H9 (cell line): ENCODE data around the gene RSF1. TPM values are rescaled to one million over a fixed set of nuclear protein-coding genes. Genes with fewer than 3 reads are reported as not detected.

Experiments
- DNase-seq: peaks from one replicate; pipeline ENCODE4 v3.0.0-alpha.2; 2017
- H2AFZ ChIP-seq: one replicate; pipeline ENCODE4 v1.6.1; 2013; ENCODE audit warnings: mild to moderate bottlenecking, low read length, control low read depth, moderate library complexity
- H2AK5ac ChIP-seq: 2 replicates; pipeline ENCODE4 v1.6.1; 2013; ENCODE audit warnings: low read length, control low read depth, mixed read lengths; ENCODE audit not compliant: insufficient read length
- H2BK120ac ChIP-seq: one replicate; pipeline ENCODE4 v1.6.1; 2013; ENCODE audit warnings: low read depth, mild to moderate bottlenecking, low read length, control low read depth, inconsistent platforms; ENCODE audit not compliant: poor library complexity, severe bottlenecking
- H2BK12ac ChIP-seq: 2 replicates; pipeline ENCODE4 v1.6.1; 2013; ENCODE audit warnings: low read length, control low read depth, mixed read lengths, low read depth; ENCODE audit not compliant: insufficient read length
- H2BK15ac ChIP-seq: 2 replicates; pipeline ENCODE4 v1.6.1; 2013; ENCODE audit warnings: low read depth, low read length, control low read depth
- H2BK20ac ChIP-seq: one replicate; pipeline ENCODE4 v1.6.1; 2013; ENCODE audit warnings: low read depth, mild to moderate bottlenecking, low read length, control low read depth, inconsistent platforms; ENCODE audit not compliant: poor library complexity, severe bottlenecking
- H2BK5ac ChIP-seq: 2 replicates; pipeline ENCODE4 v1.6.1; 2013; ENCODE audit warnings: low read length, control low read depth, mixed read lengths; ENCODE audit not compliant: insufficient read length
- H3K14ac ChIP-seq: 2 replicates; pipeline ENCODE4 v1.6.1; 2013; ENCODE audit warnings: low read length, control low read depth; ENCODE audit not compliant: insufficient read depth
- H3K18ac ChIP-seq: 2 replicates; pipeline ENCODE4 v1.6.1; 2013; ENCODE audit warnings: low read depth, mild to moderate bottlenecking, mixed read lengths, low read length, control low read depth; ENCODE audit not compliant: insufficient read length
- H3K23ac ChIP-seq: 2 replicates; pipeline ENCODE4 v1.6.1; 2013; ENCODE audit warnings: low read length, control low read depth, mixed read lengths, low read depth; ENCODE audit not compliant: insufficient read length
- H3K23me2 ChIP-seq: 2 replicates; pipeline ENCODE4 v1.6.1; 2013; ENCODE audit warnings: low read depth, mild to moderate bottlenecking, mixed read lengths, low read length, control low read depth; ENCODE audit not compliant: insufficient read length, poor library complexity, severe bottlenecking
- H3K27ac ChIP-seq: 2 replicates; pipeline ENCODE4 v1.5.1; 2013; ENCODE audit warnings: low read length, control low read depth, mixed read lengths, low read depth; ENCODE audit not compliant: insufficient read length
- H3K27me3 ChIP-seq: 2 replicates; pipeline ENCODE4 v1.6.1; 2013; ENCODE audit warnings: low read length, control low read depth, inconsistent platforms; ENCODE audit not compliant: insufficient read depth
- H3K4ac ChIP-seq: 2 replicates; pipeline ENCODE4 v1.6.1; 2013; ENCODE audit warnings: low read depth, mild to moderate bottlenecking, control low read depth, inconsistent platforms, low read length, moderate library complexity
- H3K4me1 ChIP-seq: 2 replicates; pipeline ENCODE4 v1.6.1; 2013; ENCODE audit warnings: low read length, control low read depth, inconsistent platforms; ENCODE audit not compliant: insufficient read depth
- H3K4me2 ChIP-seq: 2 replicates; pipeline ENCODE4 v1.6.1; 2013; ENCODE audit warnings: low read length, control low read depth, mixed read lengths; ENCODE audit not compliant: insufficient read length, insufficient read depth
- H3K56ac ChIP-seq: 2 replicates; pipeline ENCODE4 v1.6.1; 2013; ENCODE audit warnings: low read depth, mild to moderate bottlenecking, mixed read lengths, low read length, control low read depth; ENCODE audit not compliant: insufficient read length
- H3K79me1 ChIP-seq: 2 replicates; pipeline ENCODE4 v1.6.1; 2013; ENCODE audit warnings: low read depth, mild to moderate bottlenecking, moderate library complexity, low read length, control low read depth, inconsistent platforms; ENCODE audit not compliant: insufficient read depth, poor library complexity, severe bottlenecking
- H3K79me2 ChIP-seq: 2 replicates; pipeline ENCODE4 v1.6.1; 2013; ENCODE audit warnings: low read length, control low read depth, inconsistent platforms; ENCODE audit not compliant: insufficient read depth
- H3K9ac ChIP-seq: 2 replicates; pipeline ENCODE4 v1.6.1; 2013; ENCODE audit warnings: low read length, control low read depth, mixed read lengths; ENCODE audit not compliant: insufficient read length; ENCODE audit errors: extremely low read depth
- H3K9me3 ChIP-seq: one replicate; pipeline ENCODE4 v1.6.1; 2013; ENCODE audit warnings: low read depth, low read length, inconsistent platforms; ENCODE audit not compliant: control insufficient read depth
- H3T11ph ChIP-seq: one replicate; pipeline ENCODE4 v1.6.1; 2013; ENCODE audit warnings: mild to moderate bottlenecking, low read length, control low read depth, inconsistent platforms
- H4K20me1 ChIP-seq: one replicate; pipeline ENCODE4 v1.6.1; 2013; ENCODE audit not compliant: control insufficient read depth, insufficient read length, insufficient read depth
- H4K5ac ChIP-seq: 2 replicates; pipeline ENCODE4 v1.6.1; 2013; ENCODE audit warnings: low read depth, mild to moderate bottlenecking, mixed read lengths, low read length, control low read depth; ENCODE audit not compliant: insufficient read length
- H4K8ac ChIP-seq: replicated peaks from 2 replicates; pipeline ENCODE4 v1.6.1; 2013; ENCODE audit warnings: low read length, control low read depth, mixed read lengths, low read depth; ENCODE audit not compliant: insufficient read length
- H4K91ac ChIP-seq: 2 replicates; pipeline ENCODE4 v1.6.1; 2013; ENCODE audit warnings: low read depth, mild to moderate bottlenecking, moderate library complexity, mixed read lengths, low read length, control low read depth; ENCODE audit not compliant: insufficient read length
- H3K27ac Mint-ChIP-seq, 3 experiments: 2 replicates in 2 of 3; 3 replicates in 1 of 3; pipeline ENCODE4 v1.8.0; 2020 to 2021; ENCODE audit warnings: mixed read lengths in 3 of 3, mild to moderate bottlenecking in 1 of 3, moderate library complexity in 1 of 3
- H3K27me3 Mint-ChIP-seq: 2 replicates; pipeline ENCODE4 v1.8.0; 2021; ENCODE audit warnings: low read depth, mild to moderate bottlenecking, moderate library complexity, mixed read lengths
- H3K36me3 Mint-ChIP-seq, 3 experiments: 2 replicates in 2 of 3; 3 replicates in 1 of 3; pipeline ENCODE4 v1.8.0; 2020 to 2021; ENCODE audit warnings: low read depth in 3 of 3, mixed read lengths in 3 of 3; ENCODE audit not compliant: insufficient read depth in 1 of 3
- H3K4me1 Mint-ChIP-seq, 2 experiments: 2 replicates each; pipeline ENCODE4 v1.8.0; 2020; ENCODE audit warnings: mixed read lengths in 2 of 2
- H3K4me3 Mint-ChIP-seq, 2 experiments: 2 replicates in 1 of 2; 3 replicates in 1 of 2; pipeline ENCODE4 v1.8.0; 2020 to 2021; ENCODE audit warnings: mild to moderate bottlenecking in 2 of 2, mixed read lengths in 2 of 2, moderate library complexity in 1 of 2
- H3K9me3 Mint-ChIP-seq, 2 experiments: 2 replicates in 1 of 2; 3 replicates in 1 of 2; pipeline ENCODE4 v1.8.0; 2020; ENCODE audit warnings: mild to moderate bottlenecking in 2 of 2, mixed read lengths in 2 of 2, moderate library complexity in 1 of 2
- WGBS: extraction: QIAGEN DNeasy Blood & Tissue Kit; methylation state at CpG from one replicate; pipeline ENCODE4 v1.1.7; 2013; ENCODE audit warnings: missing lambda C conversion rate, low lambda C conversion rate, mixed read lengths; ENCODE audit not compliant: insufficient read length; ENCODE audit errors: extremely low coverage; 5-methylcytosine and 5-hydroxymethylcytosine counted together
- total RNA-seq: library from RNA; stranded (reverse); gene quantifications from 2 replicates; pipeline ENCODE4 v1.2.1, GENCODE V29; 2021
- TF ChIP-seq, protein P1 (sequence below): fragments of 200-600 bp; sonication (generic); conservative IDR thresholded peaks from 3 replicates; pipeline ENCODE4 v1.8.0; 2021; ENCODE audit warnings: antibody characterized with exemption, mild to moderate bottlenecking

Gene RSF1
- total RNA-seq, 1 experiment from 2014 or later: 82.6 TPM

DNA sequence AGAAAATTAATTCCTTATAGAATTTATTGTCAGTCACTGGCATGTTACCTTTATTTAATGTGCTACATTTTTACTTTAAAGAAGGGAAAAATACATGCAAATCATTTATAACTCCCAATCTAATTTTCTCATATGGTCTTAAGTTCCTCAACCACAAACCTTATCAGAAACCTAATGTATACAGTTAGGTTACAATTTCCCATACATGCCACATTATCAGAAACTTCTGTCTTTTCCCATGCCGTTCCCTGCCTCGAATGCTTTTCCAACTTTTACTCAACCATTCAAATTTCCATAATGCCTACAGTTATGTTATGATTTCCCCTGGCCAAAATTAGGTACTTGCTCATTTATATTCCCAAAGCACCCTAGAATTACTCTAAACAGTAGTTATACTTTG lies 13.5 kb downstream of the RSF1 start:
- no peak overlapping the region for H3K4ac ChIP-seq
- H3K4me2 ChIP-seq: no peak overlapping the region
- DNase-seq: no peak
- peaks cover 2 to 8% of the 10 kb centered on the region in 2 experiments; a peak in 2 of 4 replicates for H3K4me1 Mint-ChIP-seq
- H4K20me1 ChIP-seq: no peaks in the 10 kb centered on the region
- H3K23ac ChIP-seq: no peak overlapping the region
- H4K8ac ChIP-seq: no peak overlapping the region
- H3K79me1 ChIP-seq: no peaks in the 10 kb centered on the region
- H2BK12ac ChIP-seq: no peak overlapping the region
- no peaks in the 10 kb centered on the region for H3K4me1 ChIP-seq
- H3K27ac Mint-ChIP-seq: no peak overlapping the region
- TF ChIP-seq, protein P1, sequence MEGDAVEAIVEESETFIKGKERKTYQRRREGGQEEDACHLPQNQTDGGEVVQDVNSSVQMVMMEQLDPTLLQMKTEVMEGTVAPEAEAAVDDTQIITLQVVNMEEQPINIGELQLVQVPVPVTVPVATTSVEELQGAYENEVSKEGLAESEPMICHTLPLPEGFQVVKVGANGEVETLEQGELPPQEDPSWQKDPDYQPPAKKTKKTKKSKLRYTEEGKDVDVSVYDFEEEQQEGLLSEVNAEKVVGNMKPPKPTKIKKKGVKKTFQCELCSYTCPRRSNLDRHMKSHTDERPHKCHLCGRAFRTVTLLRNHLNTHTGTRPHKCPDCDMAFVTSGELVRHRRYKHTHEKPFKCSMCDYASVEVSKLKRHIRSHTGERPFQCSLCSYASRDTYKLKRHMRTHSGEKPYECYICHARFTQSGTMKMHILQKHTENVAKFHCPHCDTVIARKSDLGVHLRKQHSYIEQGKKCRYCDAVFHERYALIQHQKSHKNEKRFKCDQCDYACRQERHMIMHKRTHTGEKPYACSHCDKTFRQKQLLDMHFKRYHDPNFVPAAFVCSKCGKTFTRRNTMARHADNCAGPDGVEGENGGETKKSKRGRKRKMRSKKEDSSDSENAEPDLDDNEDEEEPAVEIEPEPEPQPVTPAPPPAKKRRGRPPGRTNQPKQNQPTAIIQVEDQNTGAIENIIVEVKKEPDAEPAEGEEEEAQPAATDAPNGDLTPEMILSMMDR: no peak
- H3K9me3 ChIP-seq: no peaks in the 10 kb centered on the region
- no peak overlapping the region for H3T11ph ChIP-seq
- peaks cover 4 to 6% (median 5%) of the 10 kb centered on the region in 3 experiments; a peak in 6 of 7 replicates for H3K36me3 Mint-ChIP-seq
- no peak overlapping the region for H2BK15ac ChIP-seq
- H3K79me2 ChIP-seq: peaks cover 24% of the 10 kb centered on the region; the same call in 1 of the 2 replicates
- H4K5ac ChIP-seq: no peak overlapping the region
- no peak overlapping the region for H4K91ac ChIP-seq
- no peak overlapping the region for H2BK20ac ChIP-seq
- H3K9ac ChIP-seq: no peak overlapping the region
- H2BK120ac ChIP-seq: no peak overlapping the region
- H3K4me3 Mint-ChIP-seq: no peak overlapping the region
- no peaks in the 10 kb centered on the region for H3K23me2 ChIP-seq
- H3K27ac ChIP-seq: no peak overlapping the region
- H2BK5ac ChIP-seq: no peak overlapping the region
- WGBS: no CpG with 5 or more reads among the region's 2 CpGs
- H2AFZ ChIP-seq: no peak overlapping the region
- H3K56ac ChIP-seq: no peak overlapping the region
- H3K27me3 Mint-ChIP-seq: no peaks in the 10 kb centered on the region
- no peak overlapping the region for H3K14ac ChIP-seq
- no peak overlapping the region for H2AK5ac ChIP-seq
- H3K9me3 Mint-ChIP-seq: no peaks in the 10 kb centered on the region
- H3K18ac ChIP-seq: no peak overlapping the region
- H3K27me3 ChIP-seq: no peaks in the 10 kb centered on the region
